Upper lobe of left lung (tissue), 4 donors: Measurements from ENCODE around the gene UGT1A6.

ENCODE experiments used
- CTCF ChIP-seq, 6 experiments: fragments of 450-650 bp in 4 of 6; fragments of 200-600 bp in 2 of 6; sonication (generic) in 2 of 6; IDR thresholded peaks; one replicate each; pipeline ENCODE4 v1.5.1; 2016 to 2019; ENCODE audit warnings: antibody characterized with exemption in 6 of 6
- EP300 ChIP-seq, 4 donors: sonication (generic); formaldehyde crosslinking; IDR thresholded peaks; one replicate each; pipeline ENCODE4 v1.5.1; 2017; ENCODE audit warnings: antibody characterized with exemption in 4 of 4, control low read depth in 2 of 4
- POLR2A ChIP-seq, 4 donors: fragments of 450-650 bp; IDR thresholded peaks; one replicate each; pipeline ENCODE4 v1.5.1; 2016 to 2017; ENCODE audit warnings: antibody characterized with exemption in 4 of 4, mild to moderate bottlenecking in 2 of 4

- TF ChIP-seq EP300 (IDR thresholded peaks at IDR 0.05) (no peak), CTCF (IDR thresholded peaks at IDR 0.05) (no peak), POLR2A (IDR thresholded peaks at IDR 0.05) (no peak)
Measured at GRCh38 chr2:233802132-233802815, 109.6 kb downstream of the UGT1A6 start.
